Activated CD8-positive, alpha-beta memory T cell treated with anti-CD3 and anti-CD28 coated beads for 4 hours (primary cell): ENCODE data around the gene MEGF9.

Source experiments
- DNase-seq, 2 donors: peaks; one replicate each; pipeline ENCODE4 v3.0.0-alpha.2; 2020; ENCODE audit warnings: low read depth in 2 of 2

The MEGF9 gene

DNA sequence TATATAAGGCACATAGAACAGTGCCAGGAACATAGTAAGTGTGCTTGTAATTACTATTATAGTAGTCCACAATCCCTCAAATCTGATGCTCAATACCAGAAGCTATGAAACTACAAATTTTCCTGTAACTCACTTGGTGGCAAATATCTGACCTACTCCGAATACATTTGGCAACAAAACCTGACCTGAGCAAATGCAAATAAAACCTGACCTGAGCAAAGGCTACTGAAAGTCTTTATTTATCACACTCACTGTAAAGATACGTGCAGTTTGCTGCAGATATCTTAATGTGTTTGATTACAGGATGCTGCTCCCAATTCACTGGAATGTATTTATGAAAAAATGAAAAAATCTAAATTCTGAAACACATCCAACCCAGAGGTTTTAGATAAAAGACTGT lies 7.1 kb downstream of the MEGF9 start:
- DNase-seq: no peak

DNA sequence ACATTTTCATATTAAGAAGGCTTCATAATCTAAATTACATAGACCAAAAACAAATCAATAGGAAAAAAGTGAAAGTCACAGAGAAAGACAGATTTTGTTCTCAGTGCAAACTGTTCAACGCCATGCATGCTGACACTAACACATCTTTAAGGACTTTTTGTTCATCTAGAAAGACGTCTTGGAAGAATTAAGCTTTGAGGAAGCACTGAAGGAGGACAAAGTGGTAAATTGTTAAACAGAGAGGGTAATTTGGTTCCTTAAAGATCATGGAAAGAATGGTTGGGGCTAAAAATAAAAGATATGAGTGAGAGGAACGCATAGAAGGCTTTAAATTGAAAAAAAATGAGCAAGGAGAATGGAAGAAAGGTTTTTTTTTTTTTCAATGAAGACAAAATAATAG lies 9.1 kb downstream of the MEGF9 start:
- no peak for DNase-seq

DNA sequence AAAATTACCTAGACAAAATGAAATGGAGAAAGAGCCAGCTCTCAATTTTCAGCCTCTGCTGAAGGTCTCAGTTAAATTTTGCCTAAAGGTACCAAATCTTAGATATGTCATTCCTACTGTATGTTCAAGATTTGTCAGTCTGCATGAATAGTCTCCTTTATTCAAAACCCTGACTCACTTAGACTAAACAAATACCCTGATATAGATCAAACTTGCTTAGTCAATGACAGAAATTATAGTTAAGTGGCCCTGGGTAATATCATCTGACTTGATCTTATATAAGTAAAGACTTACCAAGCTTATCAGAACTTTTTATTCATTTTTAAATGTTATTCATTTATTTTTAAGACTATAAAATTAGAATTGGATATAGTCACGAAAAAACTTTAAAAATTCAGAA lies 12.2 kb downstream of the MEGF9 start:
- DNase-seq: no peak

DNA sequence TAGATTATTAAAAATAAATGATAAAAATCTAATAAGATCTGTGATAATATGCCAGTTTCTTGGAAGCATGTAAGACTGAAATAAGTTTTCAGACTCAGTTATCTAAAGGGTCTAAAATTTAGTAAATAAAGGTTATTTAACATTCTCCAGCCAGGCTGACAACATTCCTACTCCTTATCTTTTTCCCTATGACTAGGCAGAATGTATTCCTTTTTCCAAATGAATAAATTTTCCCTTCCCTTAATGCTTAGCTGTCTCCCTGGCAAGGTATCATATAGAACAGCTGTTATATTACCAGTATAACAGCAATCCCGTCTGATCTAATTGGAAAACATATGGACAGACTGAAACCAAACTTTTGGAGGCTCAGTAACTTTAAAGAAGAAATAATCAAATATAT lies 13.0 kb downstream of the MEGF9 start:
- DNase-seq: no peak

DNA sequence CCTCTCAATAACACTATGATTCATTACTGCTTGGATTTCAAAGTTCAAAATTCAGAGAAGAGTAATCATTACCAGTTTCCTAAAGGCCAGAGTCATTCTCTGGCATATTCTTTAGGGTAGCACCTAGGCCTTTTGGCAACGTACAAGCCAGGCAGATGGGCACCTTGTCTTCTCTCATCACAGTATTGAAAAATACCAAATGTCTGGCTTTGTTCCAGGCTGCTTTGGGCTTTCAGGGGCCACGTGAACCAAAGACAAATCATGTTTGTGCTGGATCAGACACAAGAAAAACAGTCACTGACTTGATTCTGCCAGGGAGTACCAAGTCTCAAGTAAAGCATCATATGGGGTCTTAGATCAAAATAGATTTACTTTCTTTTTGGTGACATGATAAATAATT lies 15.5 kb downstream of the MEGF9 start:
- no peak for DNase-seq

DNA sequence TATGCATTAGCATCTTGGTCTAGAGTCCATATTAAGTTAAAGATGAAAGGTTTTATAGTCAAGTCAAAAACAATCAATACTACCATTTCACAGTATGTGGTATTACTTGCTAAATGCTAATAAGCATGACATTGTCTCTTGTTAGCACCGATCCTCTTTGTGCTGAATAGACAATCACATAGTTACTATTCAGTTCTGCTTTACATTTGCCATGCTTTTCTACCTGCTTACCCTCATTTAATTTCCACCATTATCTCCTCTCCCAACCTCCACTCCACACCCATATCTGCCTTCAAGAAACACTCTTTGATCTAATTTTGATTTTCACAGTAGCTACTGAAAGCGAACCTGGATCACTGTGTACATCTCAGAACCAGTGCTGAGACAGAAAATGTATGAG lies 16.8 kb downstream of the MEGF9 start:
- no peak for DNase-seq

DNA sequence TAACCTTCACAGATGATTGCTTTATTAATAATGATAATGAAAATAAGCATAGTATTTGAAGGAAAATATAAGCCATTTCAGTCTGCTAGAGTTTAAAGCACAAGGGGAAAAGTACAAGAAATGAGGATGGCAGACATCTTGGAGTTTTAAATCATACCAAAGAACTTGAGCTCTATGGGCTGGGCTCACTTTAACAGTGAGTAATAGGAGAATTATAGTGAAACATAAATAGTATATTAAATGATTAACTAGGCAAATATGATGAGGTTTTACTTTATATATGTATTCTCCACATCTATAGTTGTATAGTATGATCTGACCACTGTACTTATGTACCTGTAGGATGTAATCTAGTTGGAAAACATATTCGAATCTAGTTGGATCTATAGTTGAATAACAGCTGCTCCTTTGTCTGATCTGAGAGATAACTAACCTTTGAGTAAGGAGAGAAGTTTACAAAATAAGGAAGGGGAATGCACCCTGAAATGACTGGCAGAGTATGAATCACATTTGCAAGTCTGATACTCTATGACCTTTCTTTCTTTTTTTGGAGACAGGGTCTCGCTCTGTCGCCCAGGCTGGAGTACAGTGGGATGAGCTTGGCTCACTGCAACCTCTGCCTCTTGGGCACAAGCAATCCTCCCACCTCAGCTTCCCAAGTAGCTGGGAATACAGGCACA lies 17.6 kb downstream of the MEGF9 start:
- no peak for DNase-seq

DNA sequence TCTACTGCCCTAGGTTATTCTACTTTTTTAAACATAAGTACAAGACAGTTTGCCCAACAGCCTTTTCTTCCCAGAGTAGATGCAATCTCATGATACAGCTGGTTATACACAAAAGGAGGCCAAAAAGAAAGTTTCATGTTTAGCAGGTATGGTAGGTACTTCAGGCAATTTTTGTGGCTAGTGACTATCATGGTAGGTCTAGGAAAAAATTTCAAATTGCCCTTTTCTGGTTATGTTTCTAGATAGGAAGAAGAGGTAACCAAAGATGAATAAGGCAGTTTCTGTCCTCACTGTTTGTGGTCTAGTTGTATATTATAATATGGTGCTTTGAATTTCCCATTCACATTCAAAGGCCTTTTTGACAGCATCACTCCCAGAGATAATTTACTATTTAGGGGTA lies 19.7 kb downstream of the MEGF9 start:
- DNase-seq: no peak

DNA sequence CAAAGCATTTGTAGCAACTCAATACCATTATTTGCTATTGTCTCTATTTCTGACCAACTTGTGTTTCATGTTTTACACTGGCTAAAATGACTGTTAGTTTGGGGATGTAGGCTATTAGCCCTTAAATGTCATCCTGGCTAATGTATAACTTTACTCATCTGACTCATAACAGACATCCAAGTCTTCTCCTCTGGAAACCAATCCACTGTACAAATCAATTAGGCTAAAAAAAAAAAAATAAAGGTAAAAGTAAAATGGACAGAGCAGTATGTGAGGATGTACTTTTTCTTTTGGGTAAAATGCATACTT lies 20.6 kb downstream of the MEGF9 start:
- DNase-seq: no peak

DNA sequence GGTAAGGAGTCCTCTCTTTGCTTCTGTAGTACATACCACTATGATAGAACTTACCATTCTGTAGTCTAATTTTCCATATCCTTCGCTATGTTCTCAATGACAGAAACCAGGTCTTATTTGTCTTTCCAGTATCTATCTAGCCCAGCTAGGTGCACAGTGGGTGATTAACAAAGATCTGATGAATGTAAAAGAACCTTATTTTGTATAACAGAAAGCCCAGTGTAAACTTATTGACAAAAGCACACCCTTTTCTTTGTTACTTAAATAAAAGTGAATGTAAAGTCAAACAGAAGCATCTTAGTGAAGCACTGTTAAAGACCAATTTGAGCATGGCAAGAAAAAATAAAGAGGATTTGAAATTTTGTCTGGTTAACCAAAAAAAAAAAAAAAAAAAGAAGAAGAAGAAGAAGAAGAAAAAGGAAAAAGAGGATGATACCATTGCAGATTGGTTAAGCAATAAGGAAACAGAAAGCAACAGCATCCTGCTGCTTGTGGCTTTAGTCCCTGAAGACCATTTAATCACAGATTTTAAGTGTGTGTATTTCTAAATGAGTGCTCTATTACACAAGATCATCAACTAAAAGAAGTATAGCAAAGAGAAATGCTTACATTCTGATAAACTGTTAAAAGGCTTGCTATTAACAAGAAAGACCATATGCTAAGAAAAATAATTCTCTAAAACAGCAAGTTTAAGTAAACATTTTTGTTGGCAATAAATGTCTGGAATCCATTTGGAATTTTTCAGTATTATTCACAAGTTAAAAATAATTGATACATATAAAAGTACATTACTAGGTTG lies 21.2 kb downstream of the MEGF9 start:
- DNase-seq: no peak

DNA sequence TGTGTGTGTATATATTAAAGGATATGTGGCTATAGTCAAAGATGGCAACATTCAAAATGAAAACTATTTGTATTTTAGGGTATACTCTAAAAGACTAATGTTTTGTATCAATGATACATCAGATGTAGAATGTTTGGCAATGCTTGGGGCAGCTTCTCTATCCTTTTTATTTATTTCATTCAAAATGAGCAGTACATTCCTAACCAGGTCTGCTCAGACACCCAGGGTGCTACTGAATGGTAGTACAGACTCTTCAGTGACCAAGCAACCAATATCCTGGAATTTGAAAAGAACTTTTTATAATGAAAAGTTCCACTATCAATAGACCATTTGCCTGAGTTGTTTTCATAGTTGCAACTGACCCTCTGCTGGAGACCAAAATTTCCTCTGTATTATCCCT lies 23.9 kb downstream of the MEGF9 start:
- DNase-seq: no peak

DNA sequence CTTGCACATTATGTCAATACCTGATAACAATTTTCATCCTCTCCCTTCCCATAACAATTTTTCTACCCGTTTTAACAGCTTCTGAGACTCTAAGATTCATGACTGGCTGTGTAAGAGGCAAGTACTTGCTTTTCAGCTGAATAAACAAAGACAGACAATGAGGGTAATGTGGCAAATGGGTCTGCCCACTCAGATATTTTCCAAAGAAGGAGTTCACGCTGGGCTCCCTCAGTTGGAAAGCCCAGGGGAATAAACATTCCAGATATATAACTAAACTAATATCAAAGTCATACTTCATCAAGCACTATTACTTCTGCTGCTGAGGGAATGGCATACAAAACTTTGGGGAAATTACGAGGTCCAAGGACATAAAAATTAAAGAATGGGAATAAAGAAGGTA lies 24.4 kb downstream of the MEGF9 start:
- DNase-seq: no peak

DNA sequence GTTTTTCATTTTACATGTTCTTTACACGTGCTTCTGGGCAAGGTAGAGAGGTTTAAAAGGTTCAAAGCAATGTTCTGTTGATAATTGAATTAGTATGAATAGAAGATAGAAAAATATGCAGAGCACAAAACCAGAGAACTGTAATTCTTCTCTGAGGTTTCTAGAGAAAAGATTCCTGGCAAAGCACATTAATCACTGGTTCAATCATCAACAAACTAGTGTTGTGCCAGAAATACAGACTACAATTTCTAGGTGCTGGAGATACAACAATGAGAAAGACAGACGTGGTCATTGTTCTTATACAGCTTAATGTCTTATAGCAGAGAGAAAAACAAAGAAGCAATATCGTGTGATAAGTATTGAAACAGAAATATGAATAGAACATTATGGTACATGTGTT lies 25.5 kb downstream of the MEGF9 start:
- DNase-seq: no peak

DNA sequence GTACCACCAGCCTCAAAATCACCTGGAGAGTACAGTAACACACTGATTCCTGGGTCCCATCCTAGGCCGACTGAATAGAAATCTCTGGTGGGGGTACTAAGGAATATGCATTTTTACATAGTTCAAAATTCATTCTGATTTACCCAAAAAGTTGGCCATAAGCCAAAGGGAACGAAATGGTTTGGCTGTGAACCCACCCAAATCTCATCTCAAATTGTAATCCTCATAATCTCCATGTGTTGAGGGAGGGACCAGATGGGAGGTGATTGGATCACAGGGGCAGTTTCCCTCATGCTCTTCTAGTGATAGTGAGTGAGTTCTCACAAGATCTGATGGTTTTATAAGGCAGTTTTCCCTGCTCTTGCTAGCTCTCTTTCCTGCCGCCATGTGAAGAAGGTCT lies 31.1 kb downstream of the MEGF9 start:
- DNase-seq: no peak

DNA sequence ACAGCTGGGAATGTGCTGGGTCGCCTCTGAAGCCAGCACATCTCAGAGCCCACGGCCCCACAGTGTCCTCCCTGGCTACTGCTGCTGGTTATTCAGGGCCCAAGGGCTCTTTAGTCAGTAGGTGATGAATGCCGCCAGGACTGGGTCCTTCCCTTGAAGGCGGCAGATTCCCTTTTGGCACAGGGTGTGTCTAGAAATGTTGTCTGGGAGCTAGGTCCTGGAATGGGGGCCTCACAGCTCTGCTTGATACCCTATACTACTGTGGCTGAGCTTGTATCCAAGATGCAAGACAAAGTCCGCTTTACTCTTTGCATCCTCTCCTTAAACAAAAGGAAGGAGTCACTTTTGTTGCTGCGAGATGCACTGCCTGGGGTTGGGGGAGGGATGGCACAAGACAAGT lies 33.1 kb downstream of the MEGF9 start:
- no peak for DNase-seq

DNA sequence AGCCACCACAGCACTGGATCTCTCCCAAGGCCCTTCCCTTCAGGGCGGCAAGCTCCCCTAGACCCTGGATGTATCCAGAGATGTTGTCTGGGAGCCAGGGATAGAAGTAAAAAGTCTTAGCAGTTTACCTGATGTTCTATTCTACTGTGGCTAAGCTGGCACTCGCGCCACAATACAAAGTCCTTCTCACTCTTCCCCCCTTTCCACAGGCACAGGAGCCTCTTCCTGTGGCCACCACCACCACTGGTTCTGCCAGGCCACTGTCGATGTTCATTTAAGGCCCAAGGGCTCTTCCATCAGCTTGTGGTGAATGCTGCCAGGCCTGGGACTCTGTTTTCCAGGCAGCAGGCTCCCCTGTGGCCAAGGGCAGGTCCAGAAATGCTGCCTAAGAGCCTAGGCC lies 33.7 kb downstream of the MEGF9 start:
- DNase-seq: no peak

DNA sequence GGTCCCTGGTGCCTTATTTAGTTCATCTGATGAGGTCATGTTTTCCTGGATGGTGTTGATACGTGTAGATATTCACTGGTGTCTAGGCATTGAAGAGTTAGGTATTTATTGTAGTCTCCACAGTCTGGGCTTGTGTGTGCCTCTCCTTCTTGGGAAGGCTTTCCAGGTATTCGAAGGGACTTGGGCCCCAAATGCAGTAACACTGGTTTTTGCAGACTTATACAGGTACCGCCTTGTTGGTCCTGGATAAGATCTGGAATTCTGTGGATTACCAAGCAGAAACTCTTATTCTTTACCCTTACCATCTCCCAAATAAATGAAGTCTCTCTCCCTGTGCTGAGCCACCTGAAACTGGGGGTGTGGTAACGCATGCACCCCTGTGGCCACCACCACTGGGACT lies 34.1 kb downstream of the MEGF9 start:
- DNase-seq: no peak

DNA sequence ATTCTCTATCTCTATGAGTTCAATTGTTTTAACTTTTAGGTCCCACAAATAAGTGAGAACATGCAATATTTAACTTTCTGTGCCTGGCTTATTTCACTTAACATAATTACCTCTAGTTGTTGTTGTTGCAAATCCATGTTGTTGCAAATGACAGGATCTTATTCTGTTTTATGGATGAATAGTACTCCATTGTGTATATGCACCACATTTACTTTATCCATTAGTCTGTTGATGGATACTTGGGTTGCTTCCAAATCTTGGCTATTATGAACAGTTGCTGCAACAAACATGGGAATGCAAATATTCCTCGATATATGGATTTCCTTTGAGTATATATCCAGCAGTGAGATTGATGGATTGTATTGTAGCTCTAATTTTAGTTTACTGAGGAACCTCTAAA lies 36.3 kb downstream of the MEGF9 start:
- DNase-seq: no peak

DNA sequence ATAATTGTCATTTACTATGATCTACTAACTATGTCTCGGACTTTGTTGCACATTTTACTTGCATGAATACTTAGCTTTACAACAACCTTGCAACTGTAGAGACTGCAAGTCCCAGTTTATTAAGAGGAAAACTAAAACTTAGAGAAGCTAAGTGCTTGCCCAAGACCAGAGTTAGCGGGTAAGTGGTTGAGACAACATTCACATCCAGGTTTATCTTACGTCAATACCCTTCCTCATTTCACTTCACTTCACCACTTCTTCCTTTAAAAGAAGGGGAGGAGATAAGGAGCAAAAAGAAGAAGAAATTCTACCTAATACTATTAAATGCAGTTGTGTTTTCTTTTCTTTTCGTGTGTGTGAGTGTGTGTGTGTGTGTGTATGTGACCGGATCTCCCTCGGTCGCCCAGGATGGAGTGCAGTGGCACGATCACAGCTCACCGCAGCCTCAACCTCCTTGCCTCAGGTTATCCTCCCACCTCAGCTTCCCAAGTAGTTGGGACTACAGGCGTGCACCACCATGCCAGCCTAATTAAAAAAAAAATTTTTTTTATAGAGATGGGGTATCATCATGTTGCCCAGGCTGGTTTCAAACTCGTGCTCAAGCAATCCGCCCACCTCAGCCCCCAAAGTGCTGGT lies 37.4 kb downstream of the MEGF9 start:
- DNase-seq: no peak

DNA sequence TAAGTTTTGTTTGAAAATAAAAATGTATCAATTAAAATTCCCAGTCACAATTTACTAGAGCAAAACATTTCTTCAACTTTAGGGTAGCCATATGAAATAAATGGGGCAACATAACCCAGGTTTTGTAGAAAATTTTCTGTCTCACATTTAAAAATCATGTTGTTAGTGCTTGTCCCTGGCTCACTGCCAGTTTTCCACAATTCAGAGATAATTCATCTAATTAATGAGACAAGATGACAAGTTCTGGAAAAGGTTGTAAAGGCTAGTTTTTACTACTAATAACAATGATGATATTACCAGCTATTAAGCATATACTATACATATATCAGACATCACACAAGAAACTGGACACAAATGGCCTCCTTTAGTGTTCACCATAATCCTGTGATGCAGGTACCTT lies 45.9 kb downstream of the MEGF9 start:
- DNase-seq: no peak

DNA sequence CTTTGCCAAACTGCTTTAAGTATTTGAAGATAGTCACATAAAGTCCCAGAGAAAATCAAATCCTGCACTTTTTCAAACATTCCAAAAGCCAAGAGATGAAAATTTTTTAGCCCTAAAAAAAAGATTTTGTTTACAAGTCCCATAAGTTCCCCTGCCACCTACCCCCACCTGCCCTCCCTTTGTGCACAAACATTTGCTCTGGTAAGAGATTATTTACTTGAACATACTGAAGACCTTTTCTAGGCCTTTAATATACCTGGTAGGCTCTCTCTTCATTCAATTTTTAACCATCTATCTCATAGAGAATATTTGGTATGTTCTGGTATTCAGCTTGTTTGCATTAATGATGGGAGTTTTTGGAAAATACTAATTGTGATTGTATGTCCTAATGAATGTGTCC lies 50.3 kb downstream of the MEGF9 start:
- no peak for DNase-seq

DNA sequence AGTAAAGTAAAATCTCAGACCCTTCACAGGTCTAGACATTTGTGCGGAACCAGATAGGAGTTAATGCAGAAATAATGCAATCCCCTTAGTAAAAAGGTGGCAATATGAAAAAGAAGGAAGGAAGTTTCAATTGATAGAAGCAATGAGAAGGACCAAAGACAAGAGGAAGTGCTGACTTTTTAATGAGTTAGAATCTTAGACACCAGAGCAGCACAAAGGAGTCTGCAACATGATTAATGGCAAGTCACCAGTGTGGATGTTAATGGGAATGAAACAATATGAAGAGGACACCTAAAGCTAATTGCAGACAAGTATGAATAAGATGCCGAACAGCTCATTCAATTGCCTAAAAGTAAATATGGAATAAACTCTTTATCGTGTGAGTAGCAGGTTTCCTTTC lies 50.9 kb downstream of the MEGF9 start:
- no peak for DNase-seq

DNA sequence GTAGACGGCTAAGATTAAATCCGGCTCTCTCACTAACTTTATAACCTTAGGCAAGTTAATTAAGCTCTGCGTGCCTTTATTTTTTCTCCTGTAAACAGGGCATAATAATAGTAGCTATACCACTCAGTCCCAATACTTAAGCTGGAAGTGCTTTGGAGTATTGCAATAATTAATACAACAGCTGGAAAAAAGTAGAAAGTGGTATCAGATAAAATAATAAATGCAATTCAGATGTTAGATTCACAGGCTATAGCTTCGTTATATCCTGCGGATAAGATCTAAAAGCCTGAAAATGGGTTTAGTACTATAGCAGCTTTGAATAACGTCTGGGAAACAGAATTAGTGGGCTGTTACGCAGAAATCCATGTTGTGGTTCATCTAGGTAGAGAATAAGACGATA lies 51.8 kb downstream of the MEGF9 start:
- no peak for DNase-seq

DNA sequence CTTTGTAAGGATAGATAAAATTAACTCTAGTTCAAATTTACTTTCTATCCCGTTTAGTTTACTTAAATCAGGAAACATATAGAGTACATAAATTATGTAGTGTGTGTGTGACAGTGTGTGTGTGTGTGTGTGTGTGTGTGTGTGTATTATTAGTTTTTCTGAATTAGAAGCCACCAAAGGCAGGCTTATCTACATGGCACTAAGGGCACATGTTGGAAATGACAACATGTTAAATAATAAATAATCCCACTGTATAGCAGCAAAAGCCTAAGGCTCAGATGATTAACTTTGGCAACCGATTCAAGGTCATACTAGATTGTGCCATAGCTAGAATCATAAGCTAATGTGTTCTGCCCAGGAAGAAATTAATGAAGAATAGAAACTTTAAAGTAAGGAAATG lies 54.6 kb downstream of the MEGF9 start:
- no peak for DNase-seq
